Smooth muscle cell (in vitro differentiated cells): ENCODE measurements around the gene CES5A. TPM values are rescaled to one million over a fixed set of nuclear protein-coding genes. Genes with fewer than 3 reads are reported as not detected.

Experiments
- DNase-seq: peaks from one replicate; lab custom pipeline; 2025; ENCODE audit not compliant: unreplicated experiment; lab: John Stamatoyannopoulos, UW
- H2AFZ ChIP-seq: fragments of 200-600 bp; sonication (generic); 2 replicates; pipeline ENCODE4 v1.6.0; 2016; ENCODE audit warnings: antibody characterized with exemption, low read depth, mild to moderate bottlenecking
- H3F3A ChIP-seq: fragments of 200-600 bp; sonication (generic); 2 replicates; pipeline ENCODE4 v1.6.0; 2017; ENCODE audit warnings: antibody characterized with exemption, low read depth
- H3K27ac ChIP-seq: fragments of 200-600 bp; sonication (generic); 2 replicates; pipeline ENCODE4 v1.5.1; 2016; ENCODE audit warnings: low read depth, mild to moderate bottlenecking
- H3K27me3 ChIP-seq: fragments of 200-600 bp; sonication (generic); 2 replicates; pipeline ENCODE4 v1.6.1; 2016; ENCODE audit warnings: low read depth, mild to moderate bottlenecking
- H3K36me3 ChIP-seq: fragments of 200-600 bp; sonication (generic); 2 replicates; pipeline ENCODE4 v1.5.1; 2016; ENCODE audit warnings: low read depth
- H3K4me1 ChIP-seq: fragments of 200-600 bp; sonication (generic); 2 replicates; pipeline ENCODE4 v1.5.1; 2016; ENCODE audit warnings: low read depth
- H3K4me2 ChIP-seq: fragments of 200-600 bp; sonication (generic); 2 replicates; pipeline ENCODE4 v1.6.0; 2016; ENCODE audit warnings: mild to moderate bottlenecking
- H3K4me3 ChIP-seq: fragments of 200-600 bp; sonication (generic); 2 replicates; pipeline ENCODE4 v1.5.1; 2016; ENCODE audit warnings: mild to moderate bottlenecking
- H3K79me2 ChIP-seq: fragments of 200-600 bp; sonication (generic); 2 replicates; pipeline ENCODE4 v1.6.0; 2016; ENCODE audit warnings: low read depth, mild to moderate bottlenecking
- H3K9ac ChIP-seq: fragments of 200-600 bp; sonication (generic); 2 replicates; pipeline ENCODE4 v1.6.0; 2016; ENCODE audit warnings: low read depth
- H3K9me3 ChIP-seq: fragments of 200-600 bp; sonication (generic); replicated peaks from 2 replicates; pipeline ENCODE4 v1.5.1; 2016; ENCODE audit warnings: low read depth
- H4K20me1 ChIP-seq: fragments of 200-600 bp; sonication (generic); 2 replicates; pipeline ENCODE4 v1.6.0; 2016; ENCODE audit warnings: low read depth
- WGBS: methylation state at CpG from one replicate; pipeline ENCODE4 v1.1.7; 2016; ENCODE audit warnings: low lambda C conversion rate; 5-methylcytosine and 5-hydroxymethylcytosine counted together
- polyA plus RNA-seq: library from polyadenylated mRNA; unstranded; fragments of >200 nt; fragmentation: Nextera tagmentation; extraction: Ambion mirVana; gene quantifications from 2 replicates; pipeline ENCODE4 v1.2.1, GENCODE V29; 2016
- total RNA-seq: library from RNA; depleted of rRNA; stranded (reverse); fragments of >200 nt; gene quantifications from 2 replicates; pipeline ENCODE4 v1.2.3, GENCODE V29; 2014
- TF ChIP-seq, protein P1 (sequence below): fragments of 200-600 bp; sonication (generic); IDR thresholded peaks from 2 replicates; pipeline ENCODE4 v1.5.1; 2017; ENCODE audit warnings: borderline replicate concordance, mild to moderate bottlenecking, antibody characterized with exemption; ENCODE audit not compliant: insufficient read depth, poor library complexity, severe bottlenecking

CES5A gene
- total and polyA plus RNA-seq, 2 experiments from 2014 or later = not detected

DNA sequence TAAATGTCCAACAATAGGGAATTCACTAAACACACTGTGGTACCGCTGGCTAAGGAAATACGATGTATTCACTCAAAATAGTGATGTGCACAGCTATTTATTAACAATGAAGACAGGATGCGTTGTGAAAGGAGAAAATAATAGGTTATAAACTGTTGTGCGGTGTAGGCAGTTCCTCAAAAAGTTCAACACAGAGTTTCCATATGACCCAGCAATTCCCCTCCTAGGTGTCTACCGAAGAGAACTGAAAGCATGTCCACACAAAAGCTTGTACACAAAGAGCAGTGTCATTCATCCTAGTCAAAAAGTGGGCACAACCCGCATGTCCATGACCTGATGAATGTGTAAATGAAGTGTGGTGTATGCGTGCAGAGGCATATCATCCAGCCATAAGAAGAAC is 41.1 kb downstream of the CES5A start:
- no peak for DNase-seq
- Histone ChIP-seq H4K20me1 (no peaks in the 10 kb centered on the region), H3K4me3 (no peak overlapping the region), H3F3A (no peaks in the 10 kb centered on the region), H3K79me2 (no peaks in the 10 kb centered on the region), H3K36me3 (no peaks in the 10 kb centered on the region), H3K27ac (no peak overlapping the region), H3K9ac (no peak overlapping the region), H3K27me3 (peaks cover 3% of the 10 kb centered on the region), H2AFZ (no peak overlapping the region), H3K4me2 (no peak overlapping the region), H3K4me1 (no peaks in the 10 kb centered on the region), H3K9me3 (no peaks in the 10 kb centered on the region)
- WGBS = 86% methylated on average over 7 of the region's 7 CpGs
- TF ChIP-seq, protein P1, sequence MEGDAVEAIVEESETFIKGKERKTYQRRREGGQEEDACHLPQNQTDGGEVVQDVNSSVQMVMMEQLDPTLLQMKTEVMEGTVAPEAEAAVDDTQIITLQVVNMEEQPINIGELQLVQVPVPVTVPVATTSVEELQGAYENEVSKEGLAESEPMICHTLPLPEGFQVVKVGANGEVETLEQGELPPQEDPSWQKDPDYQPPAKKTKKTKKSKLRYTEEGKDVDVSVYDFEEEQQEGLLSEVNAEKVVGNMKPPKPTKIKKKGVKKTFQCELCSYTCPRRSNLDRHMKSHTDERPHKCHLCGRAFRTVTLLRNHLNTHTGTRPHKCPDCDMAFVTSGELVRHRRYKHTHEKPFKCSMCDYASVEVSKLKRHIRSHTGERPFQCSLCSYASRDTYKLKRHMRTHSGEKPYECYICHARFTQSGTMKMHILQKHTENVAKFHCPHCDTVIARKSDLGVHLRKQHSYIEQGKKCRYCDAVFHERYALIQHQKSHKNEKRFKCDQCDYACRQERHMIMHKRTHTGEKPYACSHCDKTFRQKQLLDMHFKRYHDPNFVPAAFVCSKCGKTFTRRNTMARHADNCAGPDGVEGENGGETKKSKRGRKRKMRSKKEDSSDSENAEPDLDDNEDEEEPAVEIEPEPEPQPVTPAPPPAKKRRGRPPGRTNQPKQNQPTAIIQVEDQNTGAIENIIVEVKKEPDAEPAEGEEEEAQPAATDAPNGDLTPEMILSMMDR = no peak

DNA sequence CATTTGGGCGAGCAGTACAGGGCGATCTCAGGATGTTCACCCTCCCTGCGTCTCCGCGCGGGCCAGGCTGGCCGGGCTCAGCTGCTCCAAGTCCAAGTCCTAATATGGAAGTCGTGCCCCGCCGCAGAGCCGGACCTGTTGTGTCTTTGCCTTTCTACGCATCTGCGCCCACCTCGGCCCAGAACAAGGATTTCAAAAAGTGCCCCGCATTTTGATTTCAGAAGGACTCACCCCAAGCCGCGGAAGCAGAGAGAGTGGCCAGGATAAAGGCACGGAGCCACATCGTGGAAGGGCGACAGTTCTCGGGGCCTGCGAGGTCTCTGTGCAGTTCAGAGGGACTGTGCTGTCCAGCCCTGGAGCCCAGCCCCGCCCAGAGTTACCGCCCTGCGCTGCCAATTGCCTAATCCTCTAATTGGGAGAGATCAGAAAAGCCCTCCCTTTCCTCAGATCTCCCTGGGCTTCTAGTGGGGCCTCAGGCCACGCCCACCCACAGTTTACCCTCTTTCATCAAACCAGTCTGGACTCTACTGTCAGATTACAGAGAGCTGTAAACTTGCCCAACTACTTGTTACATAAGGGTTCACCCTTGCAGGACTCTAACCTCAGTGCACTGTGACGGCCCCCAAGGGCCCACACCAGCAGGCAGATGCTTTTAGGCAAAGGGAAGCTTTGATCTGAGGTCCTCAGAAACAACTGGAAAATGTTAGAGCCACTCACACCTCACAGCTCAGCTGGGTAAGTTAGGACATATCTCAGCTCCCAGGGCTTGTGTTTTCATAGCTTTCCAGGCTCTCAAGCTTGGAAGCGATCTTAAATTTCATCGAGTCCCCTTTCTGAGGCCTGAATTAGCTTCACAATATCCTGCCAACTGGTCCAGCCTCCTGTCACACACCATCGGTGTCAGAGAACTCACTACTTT is 42.1 kb downstream of the CES5A start, which contains the start of gene CES1:
Gene CES1 (minus strand): TSS at position 324 of the 919 bp plus-strand sequence. CDS start 41 bp downstream, at position 283.
- H3K9me3 ChIP-seq = no peaks in the 10 kb centered on the region
- TF ChIP-seq, protein P1 = no peak
- H3K36me3 ChIP-seq = no peaks in the 10 kb centered on the region
- no peaks in the 10 kb centered on the region for H3K4me1 ChIP-seq
- peaks cover 7% of the 10 kb centered on the region for H3K27me3 ChIP-seq
- no peak for DNase-seq
- H2AFZ ChIP-seq = no peak within 1 kb of the TSS
- WGBS = 81% methylated on average over 30 of the region's 30 CpGs
- no peak within 1 kb of the TSS for H3K27ac ChIP-seq
- no peaks in the 10 kb centered on the region for H3F3A ChIP-seq
- H3K4me3 ChIP-seq = no peak within 1 kb of the TSS
- no peak within 1 kb of the TSS for H3K9ac ChIP-seq
- H4K20me1 ChIP-seq = no peaks in the 10 kb centered on the region
- H3K4me2 ChIP-seq = no peak within 1 kb of the TSS
- H3K79me2 ChIP-seq = no peaks in the 10 kb centered on the region

DNA sequence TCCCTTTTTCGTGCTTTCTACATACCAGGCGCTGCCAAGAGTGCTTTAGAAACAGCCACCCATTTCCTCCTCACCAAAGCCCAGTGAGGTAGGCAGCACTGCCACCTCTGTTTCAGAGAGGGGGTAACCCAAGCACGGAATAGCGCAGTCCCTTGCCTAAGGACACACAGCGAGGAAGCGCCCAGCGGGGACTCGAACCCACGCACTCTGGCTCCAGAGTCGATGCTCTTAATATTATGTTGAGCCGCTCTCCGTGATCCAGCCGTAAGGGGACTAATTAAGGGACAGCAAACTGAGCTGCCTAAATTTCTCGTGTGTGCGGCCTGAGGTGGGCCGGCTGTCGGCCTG is 42.8 kb downstream of the CES5A start:
- Histone ChIP-seq H2AFZ (no peak overlapping the region), H3K4me1 (no peaks in the 10 kb centered on the region), H3F3A (no peaks in the 10 kb centered on the region), H3K9ac (no peak overlapping the region), H3K27ac (no peak overlapping the region), H3K4me2 (no peak overlapping the region), H3K79me2 (no peaks in the 10 kb centered on the region), H3K4me3 (no peak overlapping the region), H3K36me3 (no peaks in the 10 kb centered on the region), H4K20me1 (no peaks in the 10 kb centered on the region), H3K27me3 (peaks cover 7% of the 10 kb centered on the region), H3K9me3 (no peaks in the 10 kb centered on the region)
- DNase-seq = no peak
- 96% methylated on average over 17 of the region's 17 CpGs for WGBS
- TF ChIP-seq, protein P1 = no peak
